Chondrocyte (in vitro differentiated cells): ENCODE results near the gene OR52B6. TPM values are rescaled to one million over a fixed set of nuclear protein-coding genes. Genes with fewer than 3 reads are reported as not detected.
"Not testable (repeated sequence)": the region's sequence is repeated elsewhere in the genome, so short reads cannot be mapped to it uniquely, and the experiment has no call there.

Experiments
- DNase-seq: peaks from one replicate; pipeline ENCODE4 v3.0.0; 2021; ENCODE audit warnings: mixed read lengths, low spot score
- H3K27ac Mint-ChIP-seq: one replicate; pipeline ENCODE4 v1.8.0; 2021; ENCODE audit warnings: mild to moderate bottlenecking, moderate library complexity, mixed read lengths; ENCODE audit not compliant: unreplicated experiment
- H3K27me3 Mint-ChIP-seq: 2 replicates; pipeline ENCODE4 v1.8.0; 2021; ENCODE audit warnings: low read depth, mixed read lengths
- H3K36me3 Mint-ChIP-seq: 2 replicates; pipeline ENCODE4 v1.8.0; 2021; ENCODE audit warnings: low read depth, mixed read lengths
- H3K4me1 Mint-ChIP-seq: 2 replicates; pipeline ENCODE4 v1.8.0; 2021; ENCODE audit warnings: low read depth, mild to moderate bottlenecking, mixed read lengths
- H3K4me3 Mint-ChIP-seq: one replicate; pipeline ENCODE4 v1.8.0; 2021; ENCODE audit warnings: mild to moderate bottlenecking, moderate library complexity, mixed read lengths; ENCODE audit not compliant: unreplicated experiment
- H3K9me3 Mint-ChIP-seq: 2 replicates; pipeline ENCODE4 v1.8.0; 2021; ENCODE audit warnings: low read depth, mixed read lengths
- CTCF ChIP-seq: fragments of 200-600 bp; sonication (generic); IDR thresholded peaks from 2 replicates; pipeline ENCODE4 v1.5.0; 2021; ENCODE audit warnings: antibody characterized with exemption, mild to moderate bottlenecking, moderate library complexity
- total RNA-seq: library from RNA; stranded (reverse); gene quantifications from 3 replicates; pipeline ENCODE4 v1.2.1, GENCODE V29; 2021

Gene OR52B6
- total RNA-seq, 1 donor from 2014 or later, result not detected

- no peaks in the 10 kb centered on the region for H3K4me1 Mint-ChIP-seq
- H3K9me3 Mint-ChIP-seq, result no peaks in the 10 kb centered on the region
- H3K27ac Mint-ChIP-seq, result no peak overlapping the region
- H3K4me3 Mint-ChIP-seq, result no peak overlapping the region
- no peak for TF ChIP-seq CTCF
- DNase-seq, result no peak
- H3K36me3 Mint-ChIP-seq, result no peaks in the 10 kb centered on the region
- H3K27me3 Mint-ChIP-seq, result peaks cover 2% of the 10 kb centered on the region
Observed at GRCh38 chr11:5577101-5577500, 3.6 kb upstream of the OR52B6 start.

GRCh38 chr11:5581014-5581413 lies 337 bp downstream of the OR52B6 start:
- H3K9me3 Mint-ChIP-seq, result peaks cover 5% of the 10 kb centered on the region
- TF ChIP-seq CTCF, result no peak
- H3K36me3 Mint-ChIP-seq, result no peaks in the 10 kb centered on the region
- H3K27ac Mint-ChIP-seq, result no peak overlapping the region
- H3K27me3 Mint-ChIP-seq, result peaks cover 2% of the 10 kb centered on the region
- no peak for DNase-seq
- no peaks in the 10 kb centered on the region for H3K4me1 Mint-ChIP-seq
- no peak overlapping the region for H3K4me3 Mint-ChIP-seq

GRCh38 chr11:5584458-5584857 lies 3.8 kb downstream of the OR52B6 start:
- H3K4me3 Mint-ChIP-seq, H3K9me3 Mint-ChIP-seq, H3K27ac Mint-ChIP-seq, DNase-seq, H3K4me1 Mint-ChIP-seq, H3K36me3 Mint-ChIP-seq, H3K27me3 Mint-ChIP-seq: not testable (repeated sequence)

- H3K27me3 Mint-ChIP-seq, H3K9me3 Mint-ChIP-seq, H3K36me3 Mint-ChIP-seq, DNase-seq, H3K4me3 Mint-ChIP-seq, H3K27ac Mint-ChIP-seq: not testable (repeated sequence)
- H3K4me1 Mint-ChIP-seq, result peaks cover 13% of the 10 kb centered on the region
Observed at GRCh38 chr11:5589906-5590305, 9.2 kb downstream of the OR52B6 start.

- Mint-ChIP-seq H3K27ac (no peak overlapping the region), H3K4me3 (no peak overlapping the region), H3K36me3 (no peaks in the 10 kb centered on the region), H3K4me1 (peaks cover 21% of the 10 kb centered on the region), H3K27me3 (no peaks in the 10 kb centered on the region), H3K9me3 (no peaks in the 10 kb centered on the region)
- no peak for DNase-seq
- TF ChIP-seq CTCF, result no peak
Observed at GRCh38 chr11:5591613-5592012, 10.9 kb downstream of the OR52B6 start.

GRCh38 chr11:5592615-5593014 lies 11.9 kb downstream of the OR52B6 start:
- no peaks in the 10 kb centered on the region for H3K27me3 Mint-ChIP-seq
- no peaks in the 10 kb centered on the region for H3K9me3 Mint-ChIP-seq
- no peaks in the 10 kb centered on the region for H3K36me3 Mint-ChIP-seq
- H3K4me1 Mint-ChIP-seq, result peaks cover 31% of the 10 kb centered on the region
- no peak overlapping the region for H3K4me3 Mint-ChIP-seq
- no peak for TF ChIP-seq CTCF
- H3K27ac Mint-ChIP-seq, result no peak overlapping the region
- no peak for DNase-seq
